ENCODE data around the gene RPL6. TPM values are rescaled to one million over a fixed set of nuclear protein-coding genes. Genes with fewer than 3 reads are reported as not detected.

The RPL6 gene
- total and polyA plus RNA-seq, 9 of the 15 experiments (the other 6 are each of a cell fraction or from before 2014, with no cell fraction given): 1,519 to 3,103 (median 2,396) TPM

GRCh38 chr12:112419297-112420133 is 10.1 kb upstream of the RPL6 start (continued):
- TF ChIP-seq JUN (IDR thresholded peaks at IDR 0.05; ENCODE audit: borderline replicate concordance, low read depth, low read length) (peak; percentile 60; the same call in 1 of the 2 replicates), JUN (CRISPR knock-in tag; IDR thresholded peaks at IDR 0.05; ENCODE audit: borderline replicate concordance) (peak; percentile 44; the same call in 1 of the 2 replicates), MAX (CRISPR knock-in tag; IDR thresholded peaks at IDR 0.05) (peak; percentile 59; the same call in 1 of the 2 replicates), FUS (optimal IDR thresholded peaks at IDR 0.05; ENCODE audit: low read depth, low read length) (peak; percentile 8), PHF20 (IDR thresholded peaks at IDR 0.05; ENCODE audit: partially characterized antibody) (peak; percentile 45), NCOA4 (IDR thresholded peaks at IDR 0.05; ENCODE audit: partially characterized antibody) (peak; percentile 15), SP2 (IDR thresholded peaks at IDR 0.05; ENCODE audit: extremely low read depth, low read depth, low read length, poor library complexity, severe bottlenecking) (no peak), HEY1 (CRISPR knock-in tag; IDR thresholded peaks at IDR 0.05; ENCODE audit: borderline replicate concordance) (no peak), USF1 (CRISPR knock-in tag; IDR thresholded peaks at IDR 0.05) (peak; percentile 69), GATAD2B (IDR thresholded peaks at IDR 0.05; ENCODE audit: borderline replicate concordance) (0 out of 2 replicates have a peak, but pooled peaks have one; percentile 1), FOS (IDR thresholded peaks at IDR 0.05; ENCODE audit: extremely low read depth, insufficient read length) (no peak), NRF1 (conservative IDR thresholded peaks at IDR 0.05 in 1 of 2, IDR thresholded peaks at IDR 0.05 in 1 of 2) (peak; percentile 39 to 41; a peak in 2 of 4 replicates), CBX8 (IDR thresholded peaks at IDR 0.05; ENCODE audit: borderline replicate concordance, extremely low read depth, low read depth, low read length, poor library complexity, severe bottlenecking) (no peak), HMG20A (CRISPR knock-in tag; conservative IDR thresholded peaks at IDR 0.05) (no peak), ZNF699 (CRISPR knock-in tag; IDR thresholded peaks at IDR 0.05; ENCODE audit: insufficient replicate concordance) (no peak), ZNF121 (CRISPR knock-in tag; conservative IDR thresholded peaks at IDR 0.05) (0 out of 2 replicates have a peak, but pooled peaks have one; percentile 13), ZNF766 (CRISPR knock-in tag; conservative IDR thresholded peaks at IDR 0.05) (no peak; the same call in none of the 2 replicates), RBM39 (optimal IDR thresholded peaks at IDR 0.05; ENCODE audit: low read depth, low read length) (no peak), CBX1 (IDR thresholded peaks at IDR 0.05; ENCODE audit: low read depth) (peak; percentile 63; the same call in 1 of the 2 replicates), CEBPB (tag; IDR thresholded peaks at IDR 0.05) (peak; percentile 88), MYC (IDR thresholded peaks at IDR 0.05; ENCODE audit: low read depth, low read length) (peak; percentile 62; the same call in 1 of the 2 replicates), MYC (CRISPR knock-in tag; IDR thresholded peaks at IDR 0.05; ENCODE audit: borderline replicate concordance, low read depth) (0 out of 2 replicates have a peak, but pooled peaks have one; percentile 41)
- TF ChIP-seq, protein P1, sequence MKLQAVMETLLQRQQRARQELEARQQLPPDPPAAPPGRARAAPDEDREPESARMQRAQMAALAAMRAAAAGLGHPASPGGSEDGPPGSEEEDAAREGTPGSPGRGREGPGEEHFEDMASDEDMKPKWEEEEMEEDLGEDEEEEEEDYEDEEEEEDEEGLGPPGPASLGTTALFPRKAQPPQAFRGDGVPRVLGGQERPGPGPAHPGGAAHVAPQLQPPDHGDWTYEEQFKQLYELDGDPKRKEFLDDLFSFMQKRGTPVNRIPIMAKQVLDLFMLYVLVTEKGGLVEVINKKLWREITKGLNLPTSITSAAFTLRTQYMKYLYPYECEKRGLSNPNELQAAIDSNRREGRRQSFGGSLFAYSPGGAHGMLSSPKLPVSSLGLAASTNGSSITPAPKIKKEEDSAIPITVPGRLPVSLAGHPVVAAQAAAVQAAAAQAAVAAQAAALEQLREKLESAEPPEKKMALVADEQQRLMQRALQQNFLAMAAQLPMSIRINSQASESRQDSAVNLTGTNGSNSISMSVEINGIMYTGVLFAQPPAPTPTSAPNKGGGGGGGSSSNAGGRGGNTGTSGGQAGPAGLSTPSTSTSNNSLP (IDR thresholded peaks at IDR 0.05; ENCODE audit: borderline replicate concordance, low read depth, low read length): no peak

Data from K562 (cell line).